Astrocyte (in vitro differentiated cells and primary cell): Measurements from ENCODE around the gene USP13. TPM values are rescaled to one million over a fixed set of nuclear protein-coding genes. Genes with fewer than 3 reads are reported as not detected.
A peak's percentile ranks its signal among the peaks of the same experiment; 100 is the strongest.

Experiments used
- DNase-seq: peaks from one replicate; pipeline ENCODE4 v3.0.0-alpha.2; 2010; ENCODE audit warnings: low read depth
- FAIRE-seq: peaks from 2 replicates; lab custom pipeline; 2011; peaks lifted over from hg19 to GRCh38; lab: Jason Lieb, UNC
- H2AFZ ChIP-seq: 2 replicates; pipeline ENCODE4 v1.6.0; 2012; ENCODE audit warnings: low read depth, low read length, inconsistent platforms
- H3K27ac ChIP-seq: 2 replicates; pipeline ENCODE4 v1.5.1; 2011; ENCODE audit warnings: low read depth, low read length, inconsistent platforms
- H3K27me3 ChIP-seq: 2 replicates; pipeline ENCODE4 v1.6.0; 2011; ENCODE audit warnings: low read length, inconsistent platforms; ENCODE audit not compliant: insufficient read depth
- H3K36me3 ChIP-seq: 2 replicates; pipeline ENCODE4 v1.5.1; 2011; ENCODE audit warnings: low read length, inconsistent platforms; ENCODE audit not compliant: insufficient read depth
- H3K4me1 ChIP-seq: 2 replicates; pipeline ENCODE4 v1.5.1; 2011; ENCODE audit warnings: low read length, inconsistent platforms; ENCODE audit not compliant: insufficient read depth
- H3K4me2 ChIP-seq: 2 replicates; pipeline ENCODE4 v1.6.0; 2012; ENCODE audit warnings: low read length, inconsistent platforms
- H3K4me3 ChIP-seq: 2 replicates; pipeline ENCODE4 v1.5.1; 2011; ENCODE audit warnings: low read depth, mild to moderate bottlenecking, low read length, inconsistent platforms; ENCODE audit not compliant: insufficient read depth
- H3K79me2 ChIP-seq: 2 replicates; pipeline ENCODE4 v1.6.0; 2012; ENCODE audit warnings: mild to moderate bottlenecking, low read length, inconsistent platforms; ENCODE audit not compliant: insufficient read depth
- H3K9ac ChIP-seq: 2 replicates; pipeline ENCODE4 v1.6.0; 2012; ENCODE audit warnings: mild to moderate bottlenecking, low read length, inconsistent platforms
- H3K9me3 ChIP-seq: 2 replicates; pipeline ENCODE4 v1.5.1; 2012; ENCODE audit warnings: low read depth, mild to moderate bottlenecking, low read length, inconsistent platforms; ENCODE audit not compliant: insufficient read depth
- H4K20me1 ChIP-seq: 2 replicates; pipeline ENCODE4 v1.6.0; 2012; ENCODE audit warnings: low read length, inconsistent platforms; ENCODE audit not compliant: insufficient read depth
- H3K27ac Mint-ChIP-seq: one replicate; pipeline ENCODE4 v1.8.0; 2021; ENCODE audit warnings: mild to moderate bottlenecking, mixed read lengths; ENCODE audit not compliant: unreplicated experiment
- H3K27me3 Mint-ChIP-seq: one replicate; pipeline ENCODE4 v1.8.0; 2021; ENCODE audit warnings: low read depth, mixed read lengths; ENCODE audit not compliant: unreplicated experiment
- H3K36me3 Mint-ChIP-seq: one replicate; pipeline ENCODE4 v1.8.0; 2021; ENCODE audit warnings: low read depth, mixed read lengths; ENCODE audit not compliant: unreplicated experiment
- H3K4me1 Mint-ChIP-seq: one replicate; pipeline ENCODE4 v1.8.0; 2021; ENCODE audit warnings: low read depth, mixed read lengths; ENCODE audit not compliant: unreplicated experiment
- H3K4me3 Mint-ChIP-seq: one replicate; pipeline ENCODE4 v1.8.0; 2021; ENCODE audit warnings: mild to moderate bottlenecking, moderate library complexity, mixed read lengths; ENCODE audit not compliant: unreplicated experiment
- H3K9me3 Mint-ChIP-seq: one replicate; pipeline ENCODE4 v1.8.0; 2021; ENCODE audit warnings: mild to moderate bottlenecking, mixed read lengths; ENCODE audit not compliant: unreplicated experiment
- CTCF ChIP-seq: IDR thresholded peaks from 2 replicates; pipeline ENCODE4 v1.5.1; 2011; ENCODE audit warnings: low read depth, mild to moderate bottlenecking, inconsistent platforms, low read length, moderate library complexity; ENCODE audit not compliant: insufficient read depth
- EZH2 ChIP-seq: IDR thresholded peaks from 2 replicates; pipeline ENCODE4 v1.6.1; 2012; ENCODE audit warnings: mild to moderate bottlenecking, low read length, inconsistent platforms; ENCODE audit not compliant: insufficient read depth
- total RNA-seq: library from RNA; stranded (reverse); gene quantifications from 2 replicates; pipeline ENCODE4 v1.2.1, GENCODE V29; 2021

Gene USP13
- total RNA-seq, 1 donor from 2014 or later: 7.4 TPM

DNA sequence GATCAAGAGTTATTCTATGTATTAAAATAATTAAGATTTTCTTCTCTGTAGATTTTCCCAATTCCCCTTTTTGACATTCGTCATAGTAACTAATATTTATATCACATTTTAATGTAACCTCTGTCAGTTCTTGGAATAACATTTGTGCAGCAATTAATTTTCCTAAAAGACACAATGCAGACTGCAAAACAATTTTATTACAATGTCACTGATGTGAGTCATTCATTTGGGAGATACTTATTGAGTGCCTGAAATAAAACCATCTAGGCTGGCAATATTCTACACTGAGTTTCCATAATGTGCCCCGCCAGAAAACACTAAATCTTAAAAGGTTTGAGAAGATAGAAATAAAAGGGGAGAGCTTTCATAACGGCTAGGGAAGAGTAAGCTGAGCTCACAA, 6.7 kb upstream of the USP13 start:
- no peaks in the 10 kb centered on the region for H3K36me3 ChIP-seq
- TF ChIP-seq EZH2 (no peak), CTCF (no peak)
- Mint-ChIP-seq H3K9me3 (no peaks in the 10 kb centered on the region), H3K4me1 (peaks cover 4% of the 10 kb centered on the region), H3K27ac (no peak overlapping the region), H3K36me3 (no peaks in the 10 kb centered on the region), H3K4me3 (no peak overlapping the region), H3K27me3 (no peaks in the 10 kb centered on the region)
- no peaks in the 10 kb centered on the region for H3K4me1 ChIP-seq
- no peak overlapping the region for H2AFZ ChIP-seq
- H3K27me3 ChIP-seq: no peaks in the 10 kb centered on the region
- H3K27ac ChIP-seq: no peak overlapping the region
- no peak overlapping the region for H3K9ac ChIP-seq
- H3K4me3 ChIP-seq: no peak overlapping the region
- H3K4me2 ChIP-seq: no peak overlapping the region
- no peaks in the 10 kb centered on the region for H3K9me3 ChIP-seq
- FAIRE-seq: no peak
- H3K79me2 ChIP-seq: no peaks in the 10 kb centered on the region
- DNase-seq: no peak
- no peaks in the 10 kb centered on the region for H4K20me1 ChIP-seq

DNA sequence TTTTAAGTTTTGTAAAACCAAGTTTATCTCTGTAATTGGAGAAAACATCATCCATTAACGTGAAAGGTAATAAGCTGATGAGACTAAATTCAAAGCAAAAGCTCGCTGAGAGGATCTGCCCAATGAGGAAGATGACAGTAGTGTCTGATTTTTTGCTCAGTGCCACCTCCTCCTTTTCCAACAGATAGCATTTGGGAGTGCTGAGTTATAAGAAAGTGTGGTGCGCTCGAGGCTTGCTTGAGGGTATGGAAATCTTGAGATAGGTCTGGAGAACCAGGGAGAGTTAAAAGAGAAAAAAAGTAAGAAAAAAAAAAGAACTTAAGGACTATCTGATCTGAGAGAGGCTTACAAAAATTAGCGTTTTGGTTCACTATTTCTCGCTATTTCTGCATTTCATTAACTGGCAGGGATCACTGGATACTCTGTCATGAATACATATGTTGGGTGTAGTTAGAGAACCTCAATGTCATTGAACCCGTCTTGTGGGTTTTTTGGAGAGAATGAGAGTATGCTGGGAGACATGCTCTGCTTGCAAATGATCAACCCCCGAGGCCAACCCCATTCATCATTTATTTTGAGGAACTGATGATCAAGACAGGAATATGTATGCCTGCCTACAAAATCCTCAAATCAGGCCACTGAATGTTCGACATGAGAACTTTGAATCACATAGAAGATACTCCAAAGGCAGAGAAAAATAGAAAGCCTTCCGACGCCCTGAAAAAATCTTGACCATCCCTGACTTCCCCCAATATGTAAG, 973 bp upstream of the USP13 start:
- DNase-seq (no peak), FAIRE-seq (no peak)
- peaks cover 11% of the 10 kb centered on the region for H3K4me1 ChIP-seq
- H3K36me3 ChIP-seq: no peaks in the 10 kb centered on the region
- no peak for TF ChIP-seq EZH2
- TF ChIP-seq CTCF: no peak
- Mint-ChIP-seq H3K4me3 (peak overlapping the region; percentile 88), H3K27me3 (no peaks in the 10 kb centered on the region), H3K9me3 (no peaks in the 10 kb centered on the region), H3K27ac (no peak overlapping the region), H3K36me3 (no peaks in the 10 kb centered on the region), H3K4me1 (peaks cover 8% of the 10 kb centered on the region)
- H3K9me3 ChIP-seq: no peaks in the 10 kb centered on the region
- peak overlapping the region; percentile 99 for H3K4me2 ChIP-seq
- peak overlapping the region; percentile 78 for H2AFZ ChIP-seq
- H3K27me3 ChIP-seq: no peaks in the 10 kb centered on the region
- H3K27ac ChIP-seq: peak overlapping the region; percentile 92
- H3K9ac ChIP-seq: peak overlapping the region; percentile 93
- peak overlapping the region; percentile 70 for H3K4me3 ChIP-seq
- H4K20me1 ChIP-seq: peaks cover 19% of the 10 kb centered on the region
- H3K79me2 ChIP-seq: peaks cover 34% of the 10 kb centered on the region
